ENCODE data around the gene IDI2.

The IDI2 gene

DNA sequence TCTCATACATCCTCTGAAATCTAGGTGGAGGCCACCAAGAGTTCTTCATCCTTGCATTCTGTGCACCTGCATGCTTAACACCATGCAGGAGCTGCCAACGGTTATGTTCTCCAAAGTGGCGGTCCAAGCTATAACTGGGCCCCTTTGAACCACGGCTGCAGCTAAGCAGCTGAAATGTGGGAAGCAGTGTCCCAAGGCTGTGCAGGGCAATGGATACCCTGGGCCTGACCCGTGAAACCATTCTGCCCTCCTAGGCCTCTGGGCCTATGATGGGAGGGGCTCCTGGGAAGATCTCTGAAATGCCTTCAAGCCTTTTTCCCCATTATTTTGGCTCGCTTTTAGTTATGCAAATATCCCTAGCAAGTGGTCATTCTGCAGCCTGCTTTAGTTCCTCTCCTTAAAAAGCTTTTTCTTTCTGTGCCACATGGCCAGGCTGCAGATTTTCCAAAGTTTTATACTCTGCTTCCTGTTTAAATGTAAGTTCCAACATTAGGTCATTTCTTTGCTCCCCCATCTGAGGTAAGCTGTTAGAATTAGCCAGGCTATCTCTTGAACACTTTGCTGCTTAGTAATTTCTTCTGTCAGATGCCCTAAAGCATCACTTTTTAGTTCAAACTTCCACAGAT lies 45.1 kb downstream of the IDI2 start:
- DNase-seq (ENCODE audit: low read depth in 3 of 3), result no peak

DNA sequence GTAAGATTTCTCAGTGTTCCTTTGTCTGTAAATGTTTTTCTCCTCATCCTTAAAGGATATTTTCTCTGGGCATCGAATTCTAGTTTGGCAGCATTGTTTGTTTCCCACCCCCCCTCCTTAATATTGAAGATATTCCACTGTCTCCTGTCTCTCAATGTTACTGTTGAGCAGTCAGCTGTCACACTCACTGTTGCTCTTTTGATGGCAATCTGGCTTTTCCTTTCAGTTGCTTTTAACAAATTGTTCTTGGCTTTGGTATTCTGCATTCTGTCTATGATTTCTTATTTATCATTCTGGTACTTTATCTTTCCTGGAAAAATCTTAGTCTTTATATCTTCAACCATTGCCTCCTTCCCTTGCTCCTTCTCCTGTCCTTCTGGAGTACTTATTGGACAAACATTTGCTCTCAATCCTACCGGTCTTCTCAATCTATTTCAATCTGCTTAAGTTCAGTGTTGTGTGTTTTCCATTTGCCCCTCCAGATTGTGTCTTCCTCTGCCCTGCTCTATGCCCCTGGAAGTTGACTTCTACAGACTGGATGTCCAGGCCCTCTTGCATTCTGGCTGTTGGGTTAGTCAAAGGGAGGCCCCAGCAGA lies 46.7 kb downstream of the IDI2 start:
- DNase-seq (ENCODE audit: low read depth in 3 of 3), result no peak

DNA sequence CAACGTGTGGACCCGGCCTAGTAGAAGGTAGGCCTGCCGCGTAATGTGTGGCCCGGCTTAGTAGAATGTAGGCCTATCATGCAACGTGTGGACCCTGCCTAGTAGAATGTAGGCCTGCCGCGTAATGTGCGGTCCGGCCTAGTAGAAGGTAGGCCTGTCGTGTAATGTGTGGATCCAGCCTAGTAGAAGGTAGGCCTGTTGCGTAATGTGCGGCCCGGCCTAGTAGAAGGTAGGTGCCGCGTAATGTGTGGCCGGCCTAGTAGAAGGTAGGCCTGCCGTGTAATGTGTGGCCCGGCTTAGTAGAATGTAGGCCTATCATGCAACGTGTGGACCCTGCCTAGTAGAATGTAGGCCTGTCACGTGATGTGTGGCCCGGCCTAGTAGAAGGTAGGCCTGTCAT lies 49.3 kb downstream of the IDI2 start:
- DNase-seq (ENCODE audit: low read depth in 3 of 3), result no peak

DNA sequence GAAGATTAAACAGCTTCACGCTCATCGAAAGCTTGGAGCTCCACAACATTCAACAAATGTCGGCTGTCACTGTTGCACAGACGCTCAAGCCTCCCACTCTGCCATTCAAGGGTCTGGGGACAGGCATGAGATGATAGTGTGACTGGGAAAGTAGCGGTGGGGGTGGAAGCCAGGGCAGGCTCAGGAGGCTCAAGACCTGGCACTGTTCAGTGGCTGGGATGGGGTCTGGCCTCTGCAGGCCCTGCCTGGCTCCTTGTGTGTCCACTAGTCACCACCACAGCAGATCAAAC lies 50.9 kb downstream of the IDI2 start:
- no peak for DNase-seq (ENCODE audit: low read depth in 3 of 3)

DNA sequence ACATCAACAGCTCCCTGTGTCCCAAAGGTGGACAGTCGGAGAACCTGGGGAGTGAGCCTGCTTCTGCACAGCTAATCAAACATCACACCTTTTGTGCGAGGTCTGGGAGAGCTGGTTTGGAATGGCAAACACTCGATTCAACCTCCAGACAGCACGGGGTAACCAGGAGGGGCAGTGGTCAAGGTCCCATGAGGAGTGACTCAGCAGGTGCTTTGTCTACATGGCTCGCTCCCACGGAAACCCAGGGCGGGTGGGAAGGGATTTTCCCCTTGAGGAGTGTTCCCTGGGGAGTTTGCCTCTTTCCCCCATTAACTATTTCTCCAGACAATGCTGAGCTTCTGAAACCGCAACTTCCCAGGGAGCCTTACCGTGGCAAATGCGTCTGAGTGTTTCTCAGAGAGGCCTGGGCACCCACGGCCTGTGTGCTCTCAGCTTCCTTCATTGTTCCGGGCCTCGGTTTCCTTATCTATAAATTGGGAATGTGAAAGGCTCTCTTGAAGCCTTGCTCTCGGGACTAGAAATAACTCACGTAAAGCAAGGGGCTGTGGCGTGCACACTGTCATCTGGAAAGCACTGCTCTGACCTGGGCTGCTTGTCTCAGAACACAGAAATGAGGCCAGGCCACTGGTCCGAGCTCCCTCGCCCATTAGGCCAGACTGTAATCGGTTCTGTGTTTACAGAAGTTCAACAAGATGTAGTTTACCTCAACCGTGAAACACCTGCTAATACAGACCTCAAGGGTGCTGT lies 51.4 kb downstream of the IDI2 start:
- no peak for DNase-seq (ENCODE audit: low read depth in 3 of 3)

DNA sequence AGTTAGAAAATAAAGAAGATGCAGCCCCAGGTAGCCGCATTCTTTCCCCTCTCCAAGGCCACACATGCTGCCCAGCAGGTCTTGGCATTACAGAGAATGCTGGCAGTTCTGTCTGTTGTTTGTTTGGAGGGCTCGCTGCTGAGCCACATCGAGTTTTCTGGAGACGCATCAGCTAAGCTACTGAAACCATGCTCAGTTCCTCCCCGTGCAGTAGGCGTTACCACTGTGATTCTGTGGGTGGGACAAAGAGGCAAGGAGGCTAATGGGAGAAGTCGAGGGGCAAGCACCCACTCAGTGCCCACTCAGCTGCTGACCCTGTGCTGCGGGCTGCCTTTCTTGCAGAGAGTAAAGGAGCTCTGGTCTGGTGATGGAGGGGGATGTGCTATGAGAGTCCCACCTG lies 52.9 kb downstream of the IDI2 start:
- DNase-seq (ENCODE audit: low read depth in 3 of 3), result no peak

DNA sequence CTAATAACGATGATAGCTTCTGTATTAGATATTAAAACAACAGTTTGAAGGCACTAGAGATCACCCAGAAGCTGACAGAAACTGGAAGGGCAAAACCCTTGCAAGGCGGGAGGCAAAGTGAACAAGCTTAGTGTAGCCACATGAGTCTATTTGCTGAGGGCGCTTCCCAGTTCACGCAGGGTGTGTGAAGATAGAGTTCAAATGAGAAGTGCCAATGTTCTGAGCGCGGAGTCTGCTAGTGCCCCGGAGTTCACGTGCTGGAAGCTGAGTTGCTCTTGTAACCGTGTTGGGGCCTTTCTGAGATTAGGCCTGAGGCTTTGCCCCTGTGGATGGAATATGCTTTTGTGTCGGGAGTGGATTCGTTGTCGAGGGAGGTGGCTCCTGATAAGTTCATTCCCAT lies 54.0 kb downstream of the IDI2 start:
- DNase-seq (ENCODE audit: low read depth in 3 of 3), result no peak

DNA sequence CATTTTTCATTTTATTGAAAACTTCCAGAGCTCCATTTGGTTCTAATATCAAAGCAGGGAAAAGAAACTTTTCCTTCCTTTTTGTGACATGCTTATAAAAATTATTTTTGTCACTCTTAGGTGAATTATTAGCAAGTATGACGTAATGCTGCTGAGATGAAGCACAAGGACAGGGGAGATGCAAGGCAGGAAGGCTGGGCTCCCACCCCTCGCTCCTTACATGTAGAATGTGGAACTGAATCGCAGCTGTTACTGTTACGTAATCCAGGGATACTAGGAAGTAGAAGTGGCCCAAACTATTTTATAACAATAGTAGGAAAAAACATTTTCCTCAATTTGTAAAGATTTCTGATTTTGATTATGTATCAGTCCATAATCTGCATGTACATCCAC lies 54.5 kb downstream of the IDI2 start:
- DNase-seq (ENCODE audit: low read depth in 3 of 3), result no peak

DNA sequence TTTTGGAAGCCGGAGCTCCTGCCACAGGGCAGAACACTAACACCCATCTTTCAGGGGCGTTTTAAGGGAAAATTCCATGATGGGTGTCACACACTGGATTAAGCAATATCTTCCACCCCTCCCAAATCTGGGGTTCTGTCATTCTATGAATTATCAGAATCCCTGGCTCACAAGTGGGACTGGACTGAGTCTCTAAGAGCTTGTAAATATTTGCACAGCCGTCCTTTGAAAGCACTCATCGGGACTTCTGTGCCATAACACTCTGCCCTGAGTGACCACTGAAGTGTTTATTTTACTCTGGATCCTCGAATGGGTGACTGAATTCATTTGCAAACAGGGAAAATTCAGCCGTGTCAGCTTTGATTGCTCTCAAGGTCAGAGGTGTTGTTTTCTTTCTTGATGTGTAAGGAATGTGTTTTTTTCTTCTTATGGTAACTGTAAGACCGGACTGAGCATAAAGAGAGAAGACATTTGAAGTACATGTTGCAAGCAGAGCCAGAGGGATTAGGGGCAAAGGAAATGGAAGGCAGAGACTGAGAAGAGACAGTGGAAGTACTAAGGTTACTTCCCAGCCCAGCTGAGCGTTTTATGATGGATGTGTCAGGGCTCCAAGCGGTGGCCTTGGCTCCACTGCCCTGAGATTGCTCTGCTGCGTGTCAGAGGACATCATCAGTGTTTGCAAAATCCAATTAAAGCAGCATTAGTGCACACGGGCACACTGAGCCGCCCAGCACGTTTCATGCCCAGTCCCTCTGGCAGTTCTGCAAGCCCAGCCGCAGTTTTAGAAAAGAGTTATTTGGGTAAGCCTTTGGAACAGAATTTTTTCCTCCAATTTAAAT lies 55.1 kb downstream of the IDI2 start:
- no peak for DNase-seq (ENCODE audit: low read depth in 3 of 3)

DNA sequence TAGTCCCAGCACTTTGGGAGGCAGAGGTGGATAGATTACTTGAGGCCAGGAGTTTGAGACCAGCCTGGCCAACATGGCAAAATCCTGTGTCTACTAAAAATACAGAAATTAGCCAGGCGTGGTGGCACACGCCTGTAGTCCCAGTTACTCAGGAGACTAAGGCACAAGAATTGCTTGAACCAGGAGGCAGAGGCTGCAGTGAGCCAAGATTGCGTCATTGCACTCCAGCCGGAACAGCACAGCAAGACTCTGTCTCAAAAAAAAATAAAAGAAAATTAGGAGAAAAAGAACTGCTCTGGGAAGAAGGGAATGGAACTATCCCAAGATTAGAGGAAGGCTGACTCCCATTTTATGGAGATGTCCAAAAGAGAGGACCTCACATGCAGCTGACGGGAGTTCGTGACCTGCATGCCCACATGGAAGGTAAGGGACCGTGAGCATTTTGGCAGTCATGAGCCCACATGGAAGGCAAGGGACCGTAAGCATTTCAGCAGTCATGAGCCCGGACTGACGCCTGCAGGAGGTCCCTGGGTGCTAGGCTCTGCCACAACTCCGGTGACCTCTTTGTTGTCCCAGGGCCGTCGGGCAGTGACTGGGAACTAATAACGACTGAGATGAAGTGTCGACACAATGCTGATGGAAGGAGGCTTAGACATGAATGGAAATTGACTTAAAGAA lies 56.0 kb downstream of the IDI2 start:
- DNase-seq (ENCODE audit: low read depth in 3 of 3), result no peak

Measured in stimulated activated CD4-positive, alpha-beta T cell treated with anti-CD3 and anti-CD28 coated beads, TNF-alpha, amount 100 ng/mL, for 24 hours (primary cell).